T-cell (primary cell): ENCODE results near the gene TANGO2. TPM values are rescaled to one million over a fixed set of nuclear protein-coding genes. Genes with fewer than 3 reads are reported as not detected.

ENCODE experiments used
- ATAC-seq, 4 experiments: fragments of 200-7000 bp in 3 of 4; fragments of 150-1000 bp in 1 of 4; cut with Tn5 transposase; replicated peaks in 1 of 4; 1 replicate in 3 of 4; 2 replicates in 1 of 4; pipeline ENCODE4 v1.10.0; 2021; ENCODE audit warnings: moderate library complexity in 3 of 4, mild to moderate bottlenecking in 2 of 4, moderate number of reproducible peaks in 1 of 4
- CTCF ChIA-PET, 2 donors: fragments of 300-600 bp; sonication (Branson Sonifier 250); formaldehyde crosslinking; loops; one replicate each; lab custom pipeline; 2022; ENCODE audit warnings: antibody characterized with exemption in 2 of 2; lab: Charles Lee
- POLR2A ChIA-PET, 2 donors: fragments of 300-600 bp; sonication (Branson Sonifier 250); formaldehyde crosslinking; loops; one replicate each; lab custom pipeline; 2022; ENCODE audit warnings: antibody characterized with exemption in 2 of 2; lab: Charles Lee
- DNase-seq, 35 experiments: peaks; one replicate each; pipeline versions ENCODE4 v3.0.0 to v3.0.0-alpha.2; 2013 to 2023
- H3K27ac ChIP-seq: one replicate; pipeline ENCODE4 v1.5.1; 2013; ENCODE audit warnings: low read length
- H3K27me3 ChIP-seq, 2 experiments: replicated peaks in 1 of 2; 1 replicate in 1 of 2; 2 replicates in 1 of 2; pipeline versions ENCODE4 v1.6.1 to v1.7.0; 2013; ENCODE audit warnings: low read length in 1 of 2, mixed read lengths in 1 of 2; ENCODE audit not compliant: control insufficient read depth in 2 of 2, insufficient read depth in 2 of 2; ENCODE audit errors: extremely low read depth in 1 of 2
- H3K36me3 ChIP-seq, 2 donors: 1 replicate in 1 of 2; 2 replicates in 1 of 2; pipeline versions ENCODE4 v1.6.1 to v1.7.0; 2013; ENCODE audit warnings: low read length in 1 of 2; ENCODE audit not compliant: control insufficient read depth in 2 of 2, insufficient read depth in 1 of 2; ENCODE audit errors: extremely low read depth in 1 of 2
- H3K4me1 ChIP-seq, 2 experiments: 1 replicate in 1 of 2; 2 replicates in 1 of 2; pipeline versions ENCODE4 v1.6.1 to v1.7.0; 2013; ENCODE audit warnings: low read length in 2 of 2, mixed read lengths in 1 of 2; ENCODE audit not compliant: insufficient read depth in 2 of 2, control insufficient read depth in 1 of 2; ENCODE audit errors: extremely low read depth in 1 of 2
- H3K4me3 ChIP-seq, 2 donors: 1 replicate in 1 of 2; 2 replicates in 1 of 2; pipeline versions ENCODE4 v1.5.1 to v1.7.0; 2013; ENCODE audit warnings: mild to moderate bottlenecking in 2 of 2, low read length in 1 of 2, moderate library complexity in 1 of 2; ENCODE audit not compliant: control insufficient read depth in 1 of 2; ENCODE audit errors: extremely low read depth in 1 of 2
- H3K9me3 ChIP-seq: 2 replicates; pipeline ENCODE4 v1.7.0; 2013
- H3K27ac Mint-ChIP-seq, 2 donors: one replicate each; pipeline ENCODE4 v1.8.0; 2020 to 2021; ENCODE audit warnings: mild to moderate bottlenecking in 2 of 2, mixed read lengths in 2 of 2
- H3K27me3 Mint-ChIP-seq, 2 donors: one replicate each; pipeline ENCODE4 v1.8.0; 2021 to 2022; ENCODE audit warnings: mixed read lengths in 2 of 2
- H3K36me3 Mint-ChIP-seq: one replicate; pipeline ENCODE4 v1.8.0; 2021; ENCODE audit warnings: mixed read lengths
- H3K4me1 Mint-ChIP-seq, 3 donors: one replicate each; pipeline ENCODE4 v1.8.0; 2020 to 2022; ENCODE audit warnings: mixed read lengths in 3 of 3, mild to moderate bottlenecking in 1 of 3
- H3K4me3 Mint-ChIP-seq, 3 donors: one replicate each; pipeline ENCODE4 v1.8.0; 2020 to 2022; ENCODE audit warnings: mild to moderate bottlenecking in 3 of 3, mixed read lengths in 3 of 3, moderate library complexity in 3 of 3
- H3K9me3 Mint-ChIP-seq, 3 donors: one replicate each; pipeline ENCODE4 v1.8.0; 2020 to 2022; ENCODE audit warnings: mixed read lengths in 3 of 3
- WGBS: methylation state at CpG from one replicate; pipeline ENCODE4 v1.1.5; 2013; ENCODE audit warnings: missing lambda C conversion rate; ENCODE audit not compliant: insufficient coverage; 5-methylcytosine and 5-hydroxymethylcytosine counted together
- total RNA-seq, 35 experiments: library from RNA in 6 of 35; stranded (reverse) in 6 of 35; fragments of 120-200 nt in 1 of 35; gene quantifications; one replicate each; pipeline versions ENCODE4 v1.2.1 to v1.2.4 and lab custom pipeline; 2013 to 2026

TANGO2 gene
- total RNA-seq (10 to 100 TPM; 29.9 to 48.4 (median 43.7) TPM), total RNA-seq (lab: John Stamatoyannopoulos, UW) (12.0 to 61.0 (median 30.1) reads per million in 29 experiments)
- total RNA-seq (2013) = 34.0 TPM

- WGBS = under 1% methylated on average over 61 of the region's 61 CpGs
- H3K4me3 ChIP-seq = peak within 1 kb of the TSS; percentile 89 to 98
- peak within 1 kb of the TSS; percentile 94 to 96 for H3K27ac Mint-ChIP-seq
- H3K27me3 ChIP-seq = peaks cover 0 to 21% of the 10 kb centered on the region in 2 experiments
- H3K9me3 Mint-ChIP-seq = no peaks in the 10 kb centered on the region
- H3K4me1 ChIP-seq = peaks cover 9 to 51% of the 10 kb centered on the region in 2 experiments
- CTCF ChIA-PET = interaction anchor here in 1 of 2 donors (0.6 kb wide), 1 partner anchor 109 kb away, joined by 3 read pairs; no protein-coding TSS in a partner anchor
- H3K9me3 ChIP-seq = no peaks in the 10 kb centered on the region
- H3K4me3 Mint-ChIP-seq = peak within 1 kb of the TSS; percentile 88 to 91 (median 89)
- peaks cover 2 to 3% of the 10 kb centered on the region in 2 donors for H3K36me3 ChIP-seq
- peaks cover 2% of the 10 kb centered on the region for H3K36me3 Mint-ChIP-seq
- H3K27ac ChIP-seq = peak within 1 kb of the TSS; percentile 81
- POLR2A ChIA-PET = no interaction called here
- peak; percentile 88 to 92 (median 88) for ATAC-seq
- no peaks in the 10 kb centered on the region for H3K27me3 Mint-ChIP-seq
- peak; percentile 76 to 97 (median 90) for DNase-seq
- peaks cover 27 to 42% (median 40%) of the 10 kb centered on the region in 3 donors for H3K4me1 Mint-ChIP-seq
Measured at GRCh38 chr22:20020533-20021195, at the start of gene TANGO2. Gene TANGO2, plus strand, starts transcription at chr22:20021110. Its CDS starts 15,689 bp downstream, at chr22:20036799.

GRCh38 chr22:19971276-19972124, 49.4 kb upstream of the TANGO2 start:
- Mint-ChIP-seq H3K4me1 (peaks cover 12 to 22% (median 20%) of the 10 kb centered on the region in 3 donors), H3K4me3 (no peak overlapping the region), H3K9me3 (no peaks in the 10 kb centered on the region), H3K27ac (no peak overlapping the region), H3K27me3 (no peaks in the 10 kb centered on the region), H3K36me3 (peaks cover 4% of the 10 kb centered on the region)
- peaks cover 7 to 17% of the 10 kb centered on the region in 2 donors for H3K36me3 ChIP-seq
- ChIA-PET POLR2A (no interaction called here), CTCF (interaction anchor here (0.9 to 1.3 kb wide), 2 partner anchors 157 to 158 kb away, joined by 4 read pairs; no protein-coding TSS in a partner anchor)
- DNase-seq = peak in 7 of 35 experiments; percentile 18 to 43 (median 32)
- H3K4me1 ChIP-seq = peaks cover 0 to 49% of the 10 kb centered on the region in 2 experiments
- WGBS = 57% methylated on average over 19 of the region's 28 CpGs
- H3K27me3 ChIP-seq = no peaks in the 10 kb centered on the region
- H3K9me3 ChIP-seq = no peaks in the 10 kb centered on the region
- ATAC-seq = peak; percentile 48 to 56 (median 51)
- H3K27ac ChIP-seq = no peak overlapping the region
- no peak overlapping the region for H3K4me3 ChIP-seq

GRCh38 chr22:19972251-19972650, 48.7 kb upstream of the TANGO2 start:
- 95% methylated on average over 6 of the region's 9 CpGs for WGBS
- no peak overlapping the region for H3K27ac Mint-ChIP-seq
- POLR2A ChIA-PET = no interaction called here
- H3K36me3 ChIP-seq = peaks cover 7 to 13% of the 10 kb centered on the region in 2 donors
- no peak overlapping the region for H3K4me3 Mint-ChIP-seq
- ATAC-seq (no peak), DNase-seq (no peak)
- H3K27me3 Mint-ChIP-seq = no peaks in the 10 kb centered on the region
- H3K9me3 Mint-ChIP-seq = no peaks in the 10 kb centered on the region
- peaks cover 12 to 22% (median 20%) of the 10 kb centered on the region in 3 donors for H3K4me1 Mint-ChIP-seq
- H3K4me1 ChIP-seq = peaks cover 0 to 49% of the 10 kb centered on the region in 2 experiments
- peaks cover under 1% of the 10 kb centered on the region for H3K36me3 Mint-ChIP-seq
- no peaks in the 10 kb centered on the region for H3K27me3 ChIP-seq
- CTCF ChIA-PET = no interaction called here
- H3K4me3 ChIP-seq = no peak overlapping the region
- H3K27ac ChIP-seq = no peak overlapping the region
- H3K9me3 ChIP-seq = no peaks in the 10 kb centered on the region

- Histone ChIP-seq H3K36me3 (peaks cover 4 to 13% of the 10 kb centered on the region in 2 donors), H3K4me3 (no peak overlapping the region), H3K27me3 (peaks cover 0 to 4% of the 10 kb centered on the region in 2 experiments), H3K4me1 (peaks cover 0 to 49% of the 10 kb centered on the region in 2 experiments), H3K9me3 (no peaks in the 10 kb centered on the region), H3K27ac (no peak overlapping the region)
- DNase-seq (no peak), ATAC-seq (no peak)
- POLR2A ChIA-PET = no interaction called here
- CTCF ChIA-PET = interaction anchor here in 1 of 2 donors (0.6 kb wide), 1 partner anchor 87 kb away, joined by 4 read pairs; no protein-coding TSS in a partner anchor
- Mint-ChIP-seq H3K27me3 (no peaks in the 10 kb centered on the region), H3K9me3 (no peaks in the 10 kb centered on the region), H3K4me3 (no peak overlapping the region), H3K4me1 (peaks cover 12 to 22% (median 20%) of the 10 kb centered on the region in 3 donors), H3K27ac (no peak overlapping the region), H3K36me3 (no peaks in the 10 kb centered on the region)
- 93% methylated on average over 40 of the region's 50 CpGs for WGBS
Measured at GRCh38 chr22:19972652-19973550, 48.0 kb upstream of the TANGO2 start.

GRCh38 chr22:19973551-19974267, 47.2 kb upstream of the TANGO2 start:
- ChIA-PET POLR2A (no interaction called here), CTCF (interaction anchor here (0.6 to 0.7 kb wide), 2 partner anchors 87 to 109 kb away, joined by 3 to 4 read pairs; no protein-coding TSS in a partner anchor)
- no peaks in the 10 kb centered on the region for H3K36me3 Mint-ChIP-seq
- peaks cover 0 to 49% of the 10 kb centered on the region in 2 experiments for H3K4me1 ChIP-seq
- no peaks in the 10 kb centered on the region for H3K27me3 Mint-ChIP-seq
- H3K27ac Mint-ChIP-seq = no peak overlapping the region
- H3K36me3 ChIP-seq = peaks cover 0 to 7% of the 10 kb centered on the region in 2 donors
- 95% methylated on average over 34 of the region's 46 CpGs for WGBS
- no peak for ATAC-seq
- no peak overlapping the region for H3K4me3 Mint-ChIP-seq
- H3K9me3 Mint-ChIP-seq = no peaks in the 10 kb centered on the region
- DNase-seq = no peak
- no peak overlapping the region for H3K27ac ChIP-seq
- H3K9me3 ChIP-seq = no peaks in the 10 kb centered on the region
- H3K4me1 Mint-ChIP-seq = peaks cover 12 to 22% (median 20%) of the 10 kb centered on the region in 3 donors
- peaks cover 0 to 4% of the 10 kb centered on the region in 2 experiments for H3K27me3 ChIP-seq
- no peak overlapping the region for H3K4me3 ChIP-seq
